ENCODE measurements around the gene FATE1. TPM values are rescaled to one million over a fixed set of nuclear protein-coding genes. Genes with fewer than 3 reads are reported as not detected.

FATE1 gene
- total RNA-seq, 1 donor from 2014 or later, result not detected

GRCh38 chrX:151736685-151737084 lies 20.9 kb downstream of the FATE1 start:
- intact Hi-C loops (cut with micrococcal nuclease), result no loop called here
- Mint-ChIP-seq H3K4me3 (ENCODE audit: low read depth) (no peak overlapping the region), H3K27ac (no peak overlapping the region), H3K9me3 (no peaks in the 10 kb centered on the region), H3K36me3 (ENCODE audit: low read depth) (no peaks in the 10 kb centered on the region), H3K4me1 (ENCODE audit: low read depth) (no peaks in the 10 kb centered on the region), H3K27me3 (ENCODE audit: low read depth) (no peaks in the 10 kb centered on the region)
- no peak for DNase-seq (ENCODE audit: low spot score)

GRCh38 chrX:151737494-151737893 lies 21.7 kb downstream of the FATE1 start:
- Mint-ChIP-seq H3K36me3 (ENCODE audit: low read depth) (no peaks in the 10 kb centered on the region), H3K27me3 (ENCODE audit: low read depth) (no peaks in the 10 kb centered on the region), H3K4me3 (ENCODE audit: low read depth) (no peak overlapping the region), H3K27ac (no peak overlapping the region), H3K4me1 (ENCODE audit: low read depth) (no peaks in the 10 kb centered on the region), H3K9me3 (no peaks in the 10 kb centered on the region)
- no peak for DNase-seq (ENCODE audit: low spot score)
- intact Hi-C loops (cut with micrococcal nuclease), result no loop called here

- Mint-ChIP-seq H3K36me3 (ENCODE audit: low read depth) (no peaks in the 10 kb centered on the region), H3K4me3 (ENCODE audit: low read depth) (no peak overlapping the region), H3K27me3 (ENCODE audit: low read depth) (no peaks in the 10 kb centered on the region), H3K27ac (no peak overlapping the region), H3K4me1 (ENCODE audit: low read depth) (no peaks in the 10 kb centered on the region), H3K9me3 (no peaks in the 10 kb centered on the region)
- intact Hi-C loops (cut with micrococcal nuclease), result no loop called here
- DNase-seq (ENCODE audit: low spot score), result no peak
Measured at GRCh38 chrX:151738751-151739150, 22.9 kb downstream of the FATE1 start.

GRCh38 chrX:151741606-151742005 lies 25.8 kb downstream of the FATE1 start:
- Mint-ChIP-seq H3K27me3 (ENCODE audit: low read depth) (no peaks in the 10 kb centered on the region), H3K4me1 (ENCODE audit: low read depth) (no peaks in the 10 kb centered on the region), H3K4me3 (ENCODE audit: low read depth) (no peak overlapping the region), H3K36me3 (ENCODE audit: low read depth) (no peaks in the 10 kb centered on the region), H3K27ac (no peak overlapping the region), H3K9me3 (no peaks in the 10 kb centered on the region)
- intact Hi-C loops (cut with micrococcal nuclease), result no loop called here
- no peak for DNase-seq (ENCODE audit: low spot score)

GRCh38 chrX:151742311-151742710 lies 26.5 kb downstream of the FATE1 start:
- Mint-ChIP-seq H3K27me3 (ENCODE audit: low read depth) (no peaks in the 10 kb centered on the region), H3K9me3 (no peaks in the 10 kb centered on the region), H3K36me3 (ENCODE audit: low read depth) (no peaks in the 10 kb centered on the region), H3K27ac (no peak overlapping the region), H3K4me1 (ENCODE audit: low read depth) (no peaks in the 10 kb centered on the region), H3K4me3 (ENCODE audit: low read depth) (no peak overlapping the region)
- no peak for DNase-seq (ENCODE audit: low spot score)
- intact Hi-C loops (cut with micrococcal nuclease), result no loop called here

GRCh38 chrX:151743651-151744470 lies 28.0 kb downstream of the FATE1 start:
- H3K9me3 Mint-ChIP-seq, result no peaks in the 10 kb centered on the region
- H3K27me3 Mint-ChIP-seq (ENCODE audit: low read depth), result no peaks in the 10 kb centered on the region
- no peak overlapping the region for H3K27ac Mint-ChIP-seq
- H3K36me3 Mint-ChIP-seq (ENCODE audit: low read depth), result no peaks in the 10 kb centered on the region
- intact Hi-C loops (cut with micrococcal nuclease), result no loop called here
- H3K4me1 Mint-ChIP-seq (ENCODE audit: low read depth), result no peaks in the 10 kb centered on the region
- H3K4me3 Mint-ChIP-seq (ENCODE audit: low read depth), result no peak overlapping the region
- DNase-seq (ENCODE audit: low spot score), result no peak

GRCh38 chrX:151745651-151746050 lies 29.8 kb downstream of the FATE1 start:
- no peaks in the 10 kb centered on the region for H3K27me3 Mint-ChIP-seq (ENCODE audit: low read depth)

GRCh38 chrX:151746502-151746901 lies 30.7 kb downstream of the FATE1 start:
- no peak for DNase-seq (ENCODE audit: low spot score)
- H3K36me3 Mint-ChIP-seq (ENCODE audit: low read depth), result no peaks in the 10 kb centered on the region
- no peaks in the 10 kb centered on the region for H3K27me3 Mint-ChIP-seq (ENCODE audit: low read depth)
- H3K4me1 Mint-ChIP-seq (ENCODE audit: low read depth), result no peaks in the 10 kb centered on the region
- H3K4me3 Mint-ChIP-seq (ENCODE audit: low read depth), result no peak overlapping the region
- intact Hi-C loops (cut with micrococcal nuclease), result no loop called here
- H3K9me3 Mint-ChIP-seq, result no peaks in the 10 kb centered on the region
- no peak overlapping the region for H3K27ac Mint-ChIP-seq

More at GRCh38 chrX:151745651-151746050, 29.8 kb downstream of the FATE1 start:
- intact Hi-C loops (cut with micrococcal nuclease), result no loop called here
- no peak overlapping the region for H3K27ac Mint-ChIP-seq
- no peak for DNase-seq (ENCODE audit: low spot score)
- H3K9me3 Mint-ChIP-seq, result no peaks in the 10 kb centered on the region
- no peaks in the 10 kb centered on the region for H3K36me3 Mint-ChIP-seq (ENCODE audit: low read depth)
- no peaks in the 10 kb centered on the region for H3K4me1 Mint-ChIP-seq (ENCODE audit: low read depth)
- no peak overlapping the region for H3K4me3 Mint-ChIP-seq (ENCODE audit: low read depth)

GRCh38 chrX:151750511-151750910 lies 34.7 kb downstream of the FATE1 start:
- Mint-ChIP-seq H3K4me1 (ENCODE audit: low read depth) (no peaks in the 10 kb centered on the region), H3K4me3 (ENCODE audit: low read depth) (no peak overlapping the region), H3K36me3 (ENCODE audit: low read depth) (no peaks in the 10 kb centered on the region), H3K27me3 (ENCODE audit: low read depth) (no peaks in the 10 kb centered on the region), H3K9me3 (no peaks in the 10 kb centered on the region), H3K27ac (no peak overlapping the region)
- no peak for DNase-seq (ENCODE audit: low spot score)
- intact Hi-C loops (cut with micrococcal nuclease), result no loop called here

GRCh38 chrX:151752847-151753246 lies 37.0 kb downstream of the FATE1 start:
- H3K4me3 Mint-ChIP-seq (ENCODE audit: low read depth), result no peak overlapping the region
- H3K36me3 Mint-ChIP-seq (ENCODE audit: low read depth), result no peaks in the 10 kb centered on the region
- no peaks in the 10 kb centered on the region for H3K4me1 Mint-ChIP-seq (ENCODE audit: low read depth)
- H3K27me3 Mint-ChIP-seq (ENCODE audit: low read depth), result no peaks in the 10 kb centered on the region
- intact Hi-C loops (cut with micrococcal nuclease), result no loop called here
- H3K27ac Mint-ChIP-seq, result no peak overlapping the region
- no peaks in the 10 kb centered on the region for H3K9me3 Mint-ChIP-seq
- no peak for DNase-seq (ENCODE audit: low spot score)

GRCh38 chrX:151753313-151754046 lies 37.6 kb downstream of the FATE1 start:
- intact Hi-C loops (cut with micrococcal nuclease), result no loop called here
- H3K4me3 Mint-ChIP-seq (ENCODE audit: low read depth), result no peak overlapping the region
- H3K4me1 Mint-ChIP-seq (ENCODE audit: low read depth), result no peaks in the 10 kb centered on the region
- no peak for DNase-seq (ENCODE audit: low spot score)
- H3K9me3 Mint-ChIP-seq, result no peaks in the 10 kb centered on the region
- H3K36me3 Mint-ChIP-seq (ENCODE audit: low read depth), result no peaks in the 10 kb centered on the region
- H3K27ac Mint-ChIP-seq, result no peak overlapping the region
- no peaks in the 10 kb centered on the region for H3K27me3 Mint-ChIP-seq (ENCODE audit: low read depth)

GRCh38 chrX:151754047-151754429 lies 38.2 kb downstream of the FATE1 start:
- no peak overlapping the region for H3K27ac Mint-ChIP-seq
- H3K4me3 Mint-ChIP-seq (ENCODE audit: low read depth), result no peak overlapping the region
- intact Hi-C loops (cut with micrococcal nuclease), result no loop called here
- H3K27me3 Mint-ChIP-seq (ENCODE audit: low read depth), result no peaks in the 10 kb centered on the region
- no peak for DNase-seq (ENCODE audit: low spot score)
- no peaks in the 10 kb centered on the region for H3K4me1 Mint-ChIP-seq (ENCODE audit: low read depth)
- no peaks in the 10 kb centered on the region for H3K36me3 Mint-ChIP-seq (ENCODE audit: low read depth)
- no peaks in the 10 kb centered on the region for H3K9me3 Mint-ChIP-seq

GRCh38 chrX:151754641-151755215 lies 38.9 kb downstream of the FATE1 start:
- no peaks in the 10 kb centered on the region for H3K27me3 Mint-ChIP-seq (ENCODE audit: low read depth)
- no peaks in the 10 kb centered on the region for H3K4me1 Mint-ChIP-seq (ENCODE audit: low read depth)
- no peaks in the 10 kb centered on the region for H3K9me3 Mint-ChIP-seq
- H3K4me3 Mint-ChIP-seq (ENCODE audit: low read depth), result no peak overlapping the region
- DNase-seq (ENCODE audit: low spot score), result no peak
- H3K27ac Mint-ChIP-seq, result no peak overlapping the region
- intact Hi-C loops (cut with micrococcal nuclease), result no loop called here
- no peaks in the 10 kb centered on the region for H3K36me3 Mint-ChIP-seq (ENCODE audit: low read depth)
